ENCODE data around the gene OXSM. TPM values are rescaled to one million over a fixed set of nuclear protein-coding genes. Genes with fewer than 3 reads are reported as not detected.

OXSM gene
- total RNA-seq (2014; rRNA removed) (13.7 and 21.4 TPM in 2 replicates), Bru-seq, nascent RNA (percentile 81 among the genes with signal in this experiment), BruChase-seq, experiment 1, labeled RNA remaining after a 6-hour chase (percentile 86 among the genes with signal in this experiment), BruChase-seq, experiment 2, labeled RNA remaining after a 2-hour chase (percentile 88 among the genes with signal in this experiment)
- long read RNA-seq, transcript OXSM-201 (3 exons, 1,519 nt): major isoform, 29 of 58 reads
- long read RNA-seq, partial matches to known transcripts: 18 of 58 reads
- long read RNA-seq, other reads (novel, unspliced or antisense): 9 of 58 reads

GRCh38 chr3:25789596-25790556 lies at the start of gene OXSM:
OXSM (plus strand) TSS chr3:25790090; CDS start chr3:25791021, 931 bp downstream.
- ATAC-seq (peak; percentile 90), DNase-seq (peak; percentile 96)
- Histone ChIP-seq H3K79me2 (ENCODE audit: low read length) (peaks cover 38% of the 10 kb centered on the region), H3K4me1 (ENCODE audit: insufficient read depth, low read length) (peaks cover 32% of the 10 kb centered on the region), H4K20me1 (ENCODE audit: low read length) (no peaks in the 10 kb centered on the region), H3K4me3 (ENCODE audit: low read length) (peak within 1 kb of the TSS; percentile 86), H2AFZ (ENCODE audit: low read length) (peak within 1 kb of the TSS; percentile 94), H3K9me2 (replicated peaks; ENCODE audit: low read length) (no peaks in the 10 kb centered on the region), H3K9ac (ENCODE audit: low read length) (peak within 1 kb of the TSS; percentile 79), H3K9me3 (ENCODE audit: low read length) (no peaks in the 10 kb centered on the region), H3F3A (ENCODE audit: low read length, unreplicated experiment) (no peaks in the 10 kb centered on the region), H3K27ac (ENCODE audit: low read length) (peak within 1 kb of the TSS; percentile 44), H3K27me3 (ENCODE audit: low read length) (no peaks in the 10 kb centered on the region), H3K36me3 (ENCODE audit: low read depth, low read length) (no peaks in the 10 kb centered on the region), H3K4me2 (ENCODE audit: low read length) (peak within 1 kb of the TSS; percentile 93)
- TF ChIP-seq CTCF (conservative IDR thresholded peaks at IDR 0.05; ENCODE audit: low read depth, low read length): no peak
- no peak for TF ChIP-seq EZH2 (IDR thresholded peaks at IDR 0.05; ENCODE audit: low read length, unreplicated experiment)
- no peak for TF ChIP-seq EZH2phosphoT487 (IDR thresholded peaks at IDR 0.05; ENCODE audit: borderline replicate concordance, low read length)
- intact Hi-C loops (cut with micrococcal nuclease): loop anchor here (5.0 kb wide), 1 partner anchor 42 kb away; no protein-coding TSS in a partner anchor
- POLR2A ChIA-PET (ENCODE audit: unreplicated experiment): interaction anchor here (0.6 kb wide), 1 partner anchor 13 kb away, joined by 3 read pairs; no protein-coding TSS in a partner anchor
- CTCF ChIA-PET: no interaction called here
- TSS peak; percentile 67 for BruUV-seq (replicated peaks)

- Histone ChIP-seq H3K4me2 (ENCODE audit: low read length) (no peak overlapping the region), H3K9me2 (replicated peaks; ENCODE audit: low read length) (no peaks in the 10 kb centered on the region), H3K36me3 (ENCODE audit: low read depth, low read length) (peaks cover 16% of the 10 kb centered on the region), H3K79me2 (ENCODE audit: low read length) (no peaks in the 10 kb centered on the region), H3K4me3 (ENCODE audit: low read length) (no peak overlapping the region), H3K4me1 (ENCODE audit: insufficient read depth, low read length) (peaks cover 16% of the 10 kb centered on the region), H3K27ac (ENCODE audit: low read length) (no peak overlapping the region), H3K9ac (ENCODE audit: low read length) (no peak overlapping the region), H3K27me3 (ENCODE audit: low read length) (no peaks in the 10 kb centered on the region), H3K9me3 (ENCODE audit: low read length) (no peaks in the 10 kb centered on the region), H4K20me1 (ENCODE audit: low read length) (no peaks in the 10 kb centered on the region), H3F3A (ENCODE audit: low read length, unreplicated experiment) (no peaks in the 10 kb centered on the region), H2AFZ (ENCODE audit: low read length) (no peak overlapping the region)
- intact Hi-C loops (cut with micrococcal nuclease): no loop called here
- no TSS peak for BruUV-seq (replicated peaks)
- TF ChIP-seq EZH2 (IDR thresholded peaks at IDR 0.05; ENCODE audit: low read length, unreplicated experiment) (no peak), EZH2phosphoT487 (IDR thresholded peaks at IDR 0.05; ENCODE audit: borderline replicate concordance, low read length) (no peak), CTCF (conservative IDR thresholded peaks at IDR 0.05; ENCODE audit: low read depth, low read length) (no peak)
- CTCF ChIA-PET: no interaction called here
- ATAC-seq: no peak
- POLR2A ChIA-PET (ENCODE audit: unreplicated experiment): interaction anchor here (0.6 kb wide), 1 partner anchor 83 kb away, joined by 3 read pairs; no protein-coding TSS in a partner anchor
- DNase-seq: no peak
Observed at GRCh38 chr3:25744470-25744869, 45.4 kb upstream of the OXSM start.

Measured in PC-3 (cell line).